Osteoblast (primary cell): ENCODE measurements around the gene DLG1. TPM values are rescaled to one million over a fixed set of nuclear protein-coding genes. Genes with fewer than 3 reads are reported as not detected.

ENCODE experiments used
- DNase-seq: peaks from one replicate; pipeline ENCODE4 v3.0.0; 2011; ENCODE audit warnings: low spot score, mixed read lengths; ENCODE audit not compliant: insufficient read length; ENCODE audit errors: missing footprints
- H2AFZ ChIP-seq: 2 replicates; pipeline ENCODE4 v1.6.0; 2011; ENCODE audit warnings: mild to moderate bottlenecking, low read length
- H3K27ac ChIP-seq: 2 replicates; pipeline ENCODE4 v1.5.1; 2011; ENCODE audit warnings: mild to moderate bottlenecking, low read depth, low read length, moderate library complexity
- H3K27me3 ChIP-seq: 2 replicates; pipeline ENCODE4 v1.6.0; 2012; ENCODE audit warnings: mild to moderate bottlenecking, control low read depth, inconsistent platforms, low read length, moderate library complexity; ENCODE audit not compliant: insufficient read depth
- H3K36me3 ChIP-seq: 2 replicates; pipeline ENCODE4 v1.5.1; 2011; ENCODE audit warnings: mild to moderate bottlenecking, low read length, control low read depth, moderate library complexity; ENCODE audit not compliant: insufficient read depth
- H3K4me1 ChIP-seq: 2 replicates; pipeline ENCODE4 v1.5.1; 2011; ENCODE audit warnings: mild to moderate bottlenecking, low read length, control low read depth, moderate library complexity; ENCODE audit not compliant: insufficient read depth
- H3K4me2 ChIP-seq: 2 replicates; pipeline ENCODE4 v1.6.0; 2011; ENCODE audit warnings: mild to moderate bottlenecking, low read length; ENCODE audit not compliant: insufficient read depth
- H3K4me3 ChIP-seq: fragments of 200-600 bp; sonication (generic); 3 replicates; pipeline ENCODE4 v1.5.1; 2012; ENCODE audit warnings: mild to moderate bottlenecking, low read length, inconsistent platforms; ENCODE audit not compliant: insufficient read depth
- H3K79me2 ChIP-seq: 2 replicates; pipeline ENCODE4 v1.6.0; 2012; ENCODE audit warnings: mild to moderate bottlenecking, low read length, control low read depth, inconsistent platforms; ENCODE audit not compliant: insufficient read depth
- H3K9me3 ChIP-seq: 2 replicates; pipeline ENCODE4 v1.5.1; 2011; ENCODE audit warnings: low read depth, low read length, control low read depth
- H4K20me1 ChIP-seq: 2 replicates; pipeline ENCODE4 v1.6.0; 2012; ENCODE audit warnings: mild to moderate bottlenecking, low read length, control low read depth; ENCODE audit not compliant: insufficient read depth
- total RNA-seq: library from RNA; depleted of rRNA; stranded (reverse); fragments of >200 nt; gene quantifications from 2 replicates; pipeline ENCODE4 v1.2.3, GENCODE V29; 2012
- TF ChIP-seq, protein P1 (sequence below): IDR thresholded peaks from 2 replicates; pipeline ENCODE4 v1.5.1; 2011; ENCODE audit warnings: mild to moderate bottlenecking, low read depth, low read length, moderate library complexity; ENCODE audit errors: extremely low read depth

DLG1 gene
- total RNA-seq, 1 donor, result 79.3 TPM

DNA sequence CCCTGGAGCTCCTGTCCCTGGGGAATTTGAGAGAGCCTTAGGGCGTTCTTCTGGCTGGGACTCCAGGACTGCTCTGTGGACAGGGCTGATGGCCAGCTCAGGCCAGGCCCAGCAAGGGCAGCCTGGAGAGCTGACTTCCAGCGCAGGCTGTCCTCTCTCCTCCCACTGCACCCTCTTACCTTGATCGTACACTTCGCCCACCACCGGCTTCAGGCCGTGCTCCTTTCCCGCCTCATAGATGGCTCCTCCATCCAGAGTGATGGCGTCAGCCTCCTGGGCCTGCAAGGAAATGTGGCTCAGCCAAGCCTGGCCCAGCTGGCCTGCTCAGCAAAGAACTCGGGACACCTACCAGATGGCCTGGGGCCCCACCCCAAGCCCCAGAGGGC, 271.9 kb downstream of the DLG1 start:
- Histone ChIP-seq H3K79me2 (no peaks in the 10 kb centered on the region), H3K4me3 (no peak overlapping the region), H3K4me1 (peaks cover 16% of the 10 kb centered on the region), H3K4me2 (no peak overlapping the region), H3K36me3 (no peaks in the 10 kb centered on the region), H3K27ac (no peak overlapping the region), H2AFZ (no peak overlapping the region), H4K20me1 (no peaks in the 10 kb centered on the region), H3K9me3 (no peaks in the 10 kb centered on the region), H3K27me3 (peaks cover 23% of the 10 kb centered on the region)
- peak; percentile 88 for DNase-seq
- TF ChIP-seq, protein P1, sequence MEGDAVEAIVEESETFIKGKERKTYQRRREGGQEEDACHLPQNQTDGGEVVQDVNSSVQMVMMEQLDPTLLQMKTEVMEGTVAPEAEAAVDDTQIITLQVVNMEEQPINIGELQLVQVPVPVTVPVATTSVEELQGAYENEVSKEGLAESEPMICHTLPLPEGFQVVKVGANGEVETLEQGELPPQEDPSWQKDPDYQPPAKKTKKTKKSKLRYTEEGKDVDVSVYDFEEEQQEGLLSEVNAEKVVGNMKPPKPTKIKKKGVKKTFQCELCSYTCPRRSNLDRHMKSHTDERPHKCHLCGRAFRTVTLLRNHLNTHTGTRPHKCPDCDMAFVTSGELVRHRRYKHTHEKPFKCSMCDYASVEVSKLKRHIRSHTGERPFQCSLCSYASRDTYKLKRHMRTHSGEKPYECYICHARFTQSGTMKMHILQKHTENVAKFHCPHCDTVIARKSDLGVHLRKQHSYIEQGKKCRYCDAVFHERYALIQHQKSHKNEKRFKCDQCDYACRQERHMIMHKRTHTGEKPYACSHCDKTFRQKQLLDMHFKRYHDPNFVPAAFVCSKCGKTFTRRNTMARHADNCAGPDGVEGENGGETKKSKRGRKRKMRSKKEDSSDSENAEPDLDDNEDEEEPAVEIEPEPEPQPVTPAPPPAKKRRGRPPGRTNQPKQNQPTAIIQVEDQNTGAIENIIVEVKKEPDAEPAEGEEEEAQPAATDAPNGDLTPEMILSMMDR, result no peak

DNA sequence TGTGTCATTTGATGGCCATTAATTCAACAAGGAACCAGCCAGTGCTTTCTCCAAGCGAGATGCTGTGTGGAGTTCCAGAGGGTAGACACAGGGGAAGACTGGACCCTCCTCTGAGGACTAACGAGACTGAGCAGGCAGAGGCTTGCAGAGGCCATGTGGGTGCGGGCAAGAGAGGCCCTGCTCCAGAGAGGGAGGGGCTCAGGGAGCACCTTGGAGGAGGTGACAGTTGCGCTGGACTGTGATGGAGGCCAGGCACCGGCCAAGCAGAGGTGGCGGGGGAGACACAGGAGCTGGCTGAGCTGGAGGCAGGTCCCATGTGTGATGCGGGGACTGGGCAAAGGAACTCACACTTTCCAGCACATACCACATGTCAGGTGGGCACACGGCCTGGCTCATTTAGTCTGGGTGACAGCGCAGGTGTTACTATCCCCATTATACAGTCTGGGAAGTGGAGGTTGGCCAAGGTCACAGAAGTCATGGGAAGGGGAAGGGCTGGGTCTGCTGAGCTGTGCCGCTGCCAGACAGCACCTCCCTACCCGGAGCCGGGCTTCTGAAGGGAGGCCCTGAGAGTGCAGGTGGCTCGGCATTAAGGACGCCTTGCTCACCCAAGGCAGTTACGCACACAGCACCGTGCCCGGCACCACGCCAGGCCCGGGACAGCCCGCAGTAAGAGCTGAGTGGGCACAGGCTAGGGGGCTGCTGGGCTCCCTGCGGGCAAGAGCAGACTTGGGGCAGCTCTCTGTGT, 272.5 kb downstream of the DLG1 start:
- TF ChIP-seq, protein P1, result no peak
- Histone ChIP-seq H3K79me2 (no peaks in the 10 kb centered on the region), H3K4me3 (no peak overlapping the region), H3K27ac (no peak overlapping the region), H3K4me1 (peaks cover 11% of the 10 kb centered on the region), H3K36me3 (no peaks in the 10 kb centered on the region), H3K4me2 (no peak overlapping the region), H3K27me3 (peaks cover 27% of the 10 kb centered on the region), H3K9me3 (no peaks in the 10 kb centered on the region), H4K20me1 (no peaks in the 10 kb centered on the region), H2AFZ (no peak overlapping the region)
- DNase-seq, result peak; percentile 78

DNA sequence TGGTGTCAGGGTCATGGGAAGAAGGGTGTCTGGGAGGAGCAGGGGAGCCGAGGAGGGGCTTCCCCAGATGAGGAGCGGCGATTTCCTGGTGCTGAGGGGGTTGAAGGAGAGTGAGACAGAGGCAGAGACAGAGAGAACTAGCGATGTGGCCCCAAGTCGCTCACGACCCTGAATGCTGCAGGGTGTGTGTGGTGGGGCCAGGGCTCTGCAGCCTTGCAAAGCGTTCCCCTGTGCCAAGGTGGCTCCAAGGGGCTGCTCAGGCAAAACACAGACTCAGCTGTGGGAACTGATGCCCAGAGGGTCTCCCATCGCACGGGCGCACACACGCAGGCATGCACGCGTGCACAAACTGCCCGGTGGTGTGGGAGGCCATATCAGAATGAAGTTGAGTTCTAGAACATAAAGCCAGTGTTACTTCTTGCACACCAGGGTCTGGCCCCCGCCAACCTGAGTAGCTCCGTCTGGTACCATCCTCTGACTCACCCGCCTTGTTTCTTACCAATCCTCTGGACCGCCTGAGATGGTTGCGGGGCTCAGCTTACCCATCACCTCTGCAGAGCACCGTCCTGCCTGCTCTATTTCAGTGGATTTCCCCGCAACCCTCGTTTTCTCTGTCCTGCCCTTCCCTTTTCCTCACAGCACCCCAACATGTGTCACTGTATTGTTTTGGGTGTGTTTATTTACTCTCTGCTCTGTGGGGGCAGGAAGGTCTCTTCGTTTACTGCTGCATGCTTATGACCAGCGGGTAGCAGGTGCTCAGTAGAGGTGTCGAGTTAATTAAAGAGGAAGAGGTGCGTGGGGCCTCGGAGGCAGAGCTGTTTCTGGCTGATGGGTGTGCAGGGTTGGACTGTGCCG, 273.3 kb downstream of the DLG1 start:
- Histone ChIP-seq H4K20me1 (no peaks in the 10 kb centered on the region), H3K27ac (no peak overlapping the region), H3K36me3 (no peaks in the 10 kb centered on the region), H3K9me3 (no peaks in the 10 kb centered on the region), H3K79me2 (no peaks in the 10 kb centered on the region), H3K4me1 (peaks cover 7% of the 10 kb centered on the region), H3K4me3 (no peak overlapping the region), H2AFZ (no peak overlapping the region), H3K4me2 (no peak overlapping the region), H3K27me3 (peaks cover 29% of the 10 kb centered on the region)
- DNase-seq, result peak; percentile 78
- TF ChIP-seq, protein P1, result no peak
